Stimulated activated CD4-positive, alpha-beta T cell treated with anti-CD3 and anti-CD28 coated beads, Interleukin-4, amount 100 ng/mL, for 1 hour (primary cell): ENCODE measurements around the gene PEX26.
"Not testable (repeated sequence)": the region's sequence is repeated elsewhere in the genome, so short reads cannot be mapped to it uniquely, and the experiment has no call there.

Source experiments
- DNase-seq: peaks from one replicate; pipeline ENCODE4 v3.0.0-alpha.2; 2020

The PEX26 gene

DNA sequence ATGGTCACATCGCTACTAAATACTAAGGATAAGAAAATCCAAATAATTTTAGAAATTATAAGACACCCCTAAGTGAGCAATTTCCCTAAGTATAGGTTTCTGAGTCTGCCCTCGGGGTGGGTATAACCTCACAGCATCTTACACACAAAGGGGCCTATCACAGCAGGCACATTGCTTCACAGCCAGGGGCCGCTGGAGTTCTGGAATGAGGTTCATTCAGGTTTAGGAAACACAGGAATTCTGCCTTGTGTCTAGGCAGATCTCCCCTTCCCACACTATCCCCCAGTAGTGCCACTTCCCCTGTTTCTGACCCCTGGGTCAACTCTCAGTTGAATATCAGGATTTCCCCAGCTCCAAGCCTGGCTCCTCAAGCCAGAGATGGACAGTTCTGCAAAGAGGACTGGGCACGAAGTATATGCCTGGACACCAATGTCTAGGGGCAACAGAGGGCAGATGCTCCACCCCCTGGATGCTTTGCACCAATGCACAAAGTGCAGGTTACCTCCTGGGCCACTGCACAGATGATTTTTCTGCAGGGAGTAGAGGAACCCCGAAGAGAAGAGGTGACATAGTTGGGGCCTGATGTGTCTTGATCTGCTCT lies 44.3 kb downstream of the PEX26 start:
- DNase-seq = no peak

GRCh38 chr22:18123476-18124025 lies 45.8 kb downstream of the PEX26 start:
- not testable (repeated sequence) for DNase-seq

DNA sequence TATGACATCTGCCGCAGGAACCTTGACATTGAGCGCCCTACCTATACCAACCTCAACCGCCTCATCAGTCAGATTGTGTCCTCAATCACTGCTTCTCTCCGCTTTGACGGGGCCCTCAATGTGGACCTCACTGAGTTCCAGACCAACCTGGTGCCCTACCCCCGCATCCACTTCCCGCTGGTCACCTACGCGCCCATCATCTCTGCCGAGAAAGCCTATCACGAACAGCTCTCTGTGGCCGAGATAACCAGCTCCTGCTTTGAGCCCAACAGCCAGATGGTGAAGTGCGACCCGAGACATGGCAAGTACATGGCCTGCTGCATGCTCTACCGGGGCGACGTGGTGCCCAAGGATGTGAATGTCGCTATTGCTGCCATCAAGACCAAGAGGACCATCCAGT lies 48.8 kb downstream of the PEX26 start:
- no peak for DNase-seq

DNA sequence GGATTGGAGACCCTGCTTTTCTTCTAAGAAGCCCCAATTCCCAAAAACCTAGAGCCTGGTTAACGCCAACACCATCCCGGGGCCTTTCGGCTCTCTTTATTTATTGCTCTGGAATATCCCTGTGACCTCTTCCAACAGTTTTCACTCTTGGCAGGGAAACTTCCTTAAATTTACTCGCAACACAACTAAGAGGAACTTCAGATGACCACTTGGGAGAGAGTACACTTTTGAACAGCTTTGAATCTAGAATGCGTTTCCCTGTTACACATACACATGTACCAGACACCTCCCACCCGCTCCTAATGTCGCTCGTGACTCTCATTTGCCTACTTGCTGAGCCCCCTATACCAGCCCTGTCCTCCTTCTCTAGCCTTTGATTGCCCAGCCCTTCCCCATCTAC lies 52.2 kb downstream of the PEX26 start:
- no peak for DNase-seq

GRCh38 chr22:18130699-18131429 lies 53.1 kb downstream of the PEX26 start:
- no peak for DNase-seq

GRCh38 chr22:18133452-18133851 lies 55.7 kb downstream of the PEX26 start:
- DNase-seq = no peak

GRCh38 chr22:18136563-18137320 lies 59.0 kb downstream of the PEX26 start:
- DNase-seq = no peak

- DNase-seq = not testable (repeated sequence)
These were observed 63.2 kb downstream of the PEX26 start for GRCh38 chr22:18141004-18141403.

GRCh38 chr22:18144105-18144504 lies 66.3 kb downstream of the PEX26 start:
- no peak for DNase-seq

DNA sequence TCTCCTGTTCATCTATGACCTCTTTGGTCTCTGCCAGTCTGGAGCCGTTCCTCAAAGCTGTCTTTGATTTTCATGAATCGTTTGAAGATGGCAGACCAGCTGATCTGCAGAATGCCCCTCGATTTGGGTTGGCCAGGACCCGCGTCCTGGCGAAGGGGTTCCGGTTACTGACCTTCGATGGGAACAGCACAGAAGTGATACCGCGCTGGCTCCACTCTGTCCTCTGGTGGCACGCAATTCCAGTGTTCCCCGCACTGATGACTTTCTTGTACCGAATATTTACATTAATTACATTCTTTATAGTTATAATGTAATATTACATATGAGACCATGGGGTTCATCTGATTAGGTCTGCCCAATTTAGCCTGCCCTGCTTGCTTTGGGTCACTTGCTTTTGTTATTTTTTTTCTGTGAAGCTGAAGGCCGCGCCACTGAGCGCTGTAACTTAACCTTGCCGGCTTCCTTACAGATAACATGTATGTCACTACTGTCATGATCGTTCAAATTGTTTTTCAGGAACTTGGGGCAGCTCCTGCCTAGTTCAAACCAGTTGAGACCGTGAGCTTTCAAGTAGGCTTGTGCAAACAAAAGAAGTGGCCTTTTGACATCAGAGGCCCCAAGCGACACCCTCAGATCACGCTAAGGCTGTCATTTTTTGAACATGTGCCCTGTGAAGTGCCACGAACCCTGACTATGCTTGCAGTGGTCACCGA lies 68.0 kb downstream of the PEX26 start:
- DNase-seq = no peak

DNA sequence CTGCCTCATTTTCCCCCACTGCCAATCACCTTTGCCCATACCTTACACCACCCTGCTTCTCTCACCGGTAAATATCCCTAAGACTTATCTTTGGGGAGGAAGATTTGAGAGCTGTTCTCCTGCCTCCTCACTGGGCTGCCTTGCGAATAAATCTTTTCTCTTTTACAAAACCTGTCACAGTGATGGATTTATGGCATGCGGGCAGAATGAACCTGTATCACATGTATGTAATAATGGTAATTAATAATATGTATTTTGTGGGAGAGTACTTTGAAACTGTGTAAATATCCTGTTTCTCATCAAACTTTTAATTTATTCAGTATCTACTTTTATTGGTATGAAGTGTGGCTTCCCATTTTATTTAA lies 68.6 kb downstream of the PEX26 start:
- DNase-seq = no peak

DNA sequence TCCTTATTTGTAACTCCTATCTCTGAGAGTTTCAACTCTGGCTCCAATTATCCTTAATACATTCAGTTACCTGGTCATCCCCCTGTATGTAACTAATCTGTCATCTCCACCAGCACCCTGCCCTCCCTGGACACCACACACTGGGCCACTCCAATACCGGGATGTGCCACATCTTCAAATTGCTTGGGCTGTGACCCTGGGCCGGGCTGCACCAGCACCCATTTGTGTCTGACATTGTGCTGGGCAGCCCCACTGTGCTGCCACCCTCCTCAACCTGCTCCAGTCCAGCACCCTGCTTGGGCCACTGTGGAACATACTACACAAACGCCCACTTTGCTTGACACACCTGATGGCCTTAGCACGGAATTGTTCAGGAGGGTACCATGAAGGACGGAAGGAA lies 70.0 kb downstream of the PEX26 start:
- no peak for DNase-seq

GRCh38 chr22:18148293-18148965 lies 70.6 kb downstream of the PEX26 start:
- no peak for DNase-seq

DNA sequence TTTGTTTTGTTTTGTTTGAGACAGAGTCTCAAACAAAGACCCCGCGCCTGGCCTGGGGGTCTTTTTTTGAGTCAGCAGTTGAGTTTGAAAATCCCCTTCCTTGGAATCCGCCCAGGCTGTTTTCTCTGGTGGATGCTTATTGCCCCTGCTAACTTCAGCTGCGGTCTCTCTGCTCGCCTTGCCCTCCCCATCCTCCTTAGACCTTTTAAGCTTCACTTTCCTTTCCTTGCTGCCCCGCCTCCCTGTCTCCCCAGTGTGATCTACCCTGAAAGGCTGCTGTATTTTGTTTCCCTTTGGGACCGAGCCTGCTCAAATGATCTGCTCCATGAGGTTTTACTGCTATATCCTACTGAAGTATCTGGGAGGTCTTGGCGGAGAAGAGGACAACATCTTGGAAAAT lies 74.7 kb downstream of the PEX26 start:
- DNase-seq = peak; percentile 28

DNA sequence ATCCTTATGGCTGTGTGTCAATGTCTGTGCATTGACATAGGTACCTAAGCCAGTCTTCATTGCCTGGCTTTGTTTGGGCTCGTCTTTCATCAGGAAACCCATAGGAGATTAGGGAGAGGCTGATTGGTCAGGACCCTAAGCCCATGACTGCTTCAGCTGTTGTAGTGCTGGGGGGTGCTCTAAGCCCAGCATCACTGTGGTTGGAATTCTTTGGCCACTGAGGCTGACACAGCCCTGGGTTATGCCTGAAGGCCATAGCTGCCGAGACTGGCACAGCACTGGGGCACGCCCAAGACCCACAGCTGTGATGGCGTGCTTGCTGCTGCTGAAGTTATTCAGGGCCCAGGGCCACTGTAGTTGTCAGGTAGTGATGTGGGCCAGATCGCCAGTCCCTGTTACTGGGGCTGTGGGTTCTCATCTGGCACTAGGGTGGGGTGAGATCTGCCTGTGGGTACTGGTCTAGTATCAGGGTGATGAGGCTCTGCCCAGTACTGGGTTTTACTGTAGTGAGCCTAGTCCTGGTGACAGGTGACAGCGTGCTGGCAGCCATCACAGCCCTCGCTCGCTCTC lies 77.1 kb downstream of the PEX26 start:
- DNase-seq = no peak
